GM23338 (cell line): ENCODE measurements around the gene BTK.

ENCODE experiments used
- CREB1 ChIP-seq: fragments of 250-450 bp; sonication (Bioruptor Pico); IDR thresholded peaks from 2 replicates; pipeline ENCODE4 v1.5.0; 2020; ENCODE audit warnings: low read depth, mild to moderate bottlenecking, moderate library complexity
- CTCF ChIP-seq, 2 experiments: fragments of 200-600 bp in 1 of 2; sonication (generic) in 1 of 2; conservative IDR thresholded peaks; 2 replicates each; pipeline versions ENCODE4 v1.5.1 to v1.6.1; 2016 to 2017; ENCODE audit warnings: antibody characterized with exemption in 2 of 2, low read depth in 2 of 2, mild to moderate bottlenecking in 2 of 2, moderate library complexity in 1 of 2
- EZH2 ChIP-seq: fragments of 200-600 bp; sonication (generic); IDR thresholded peaks from one replicate; pipeline ENCODE4 v1.8.0; 2017; ENCODE audit warnings: antibody characterized with exemption, mild to moderate bottlenecking, low read depth; ENCODE audit not compliant: unreplicated experiment
- EZH2phosphoT487 ChIP-seq: fragments of 200-600 bp; sonication (generic); IDR thresholded peaks from one replicate; pipeline ENCODE4 v1.8.1; 2018; ENCODE audit warnings: antibody characterized with exemption; ENCODE audit not compliant: unreplicated experiment
- NANOG ChIP-seq: IDR thresholded peaks from 2 replicates; pipeline ENCODE4 v1.6.1; 2016; ENCODE audit warnings: antibody characterized with exemption, borderline replicate concordance
- POLR2AphosphoS5 ChIP-seq: IDR thresholded peaks from 2 replicates; pipeline ENCODE4 v1.6.1; 2016; ENCODE audit warnings: antibody characterized with exemption, low read depth
- REST ChIP-seq: IDR thresholded peaks from one replicate; pipeline ENCODE4 v1.6.1; 2018; ENCODE audit warnings: antibody characterized with exemption; ENCODE audit not compliant: unreplicated experiment
- STAT1 ChIP-seq: IDR thresholded peaks from one replicate; pipeline ENCODE4 v1.6.1; 2016; ENCODE audit warnings: antibody characterized with exemption; ENCODE audit not compliant: unreplicated experiment
- ZNF331 ChIP-seq: fragments of 250-450 bp; sonication (Bioruptor Pico); IDR thresholded peaks from 2 replicates; pipeline ENCODE4 v1.5.0; 2020; ENCODE audit warnings: low read depth, mild to moderate bottlenecking, moderate library complexity

DNA sequence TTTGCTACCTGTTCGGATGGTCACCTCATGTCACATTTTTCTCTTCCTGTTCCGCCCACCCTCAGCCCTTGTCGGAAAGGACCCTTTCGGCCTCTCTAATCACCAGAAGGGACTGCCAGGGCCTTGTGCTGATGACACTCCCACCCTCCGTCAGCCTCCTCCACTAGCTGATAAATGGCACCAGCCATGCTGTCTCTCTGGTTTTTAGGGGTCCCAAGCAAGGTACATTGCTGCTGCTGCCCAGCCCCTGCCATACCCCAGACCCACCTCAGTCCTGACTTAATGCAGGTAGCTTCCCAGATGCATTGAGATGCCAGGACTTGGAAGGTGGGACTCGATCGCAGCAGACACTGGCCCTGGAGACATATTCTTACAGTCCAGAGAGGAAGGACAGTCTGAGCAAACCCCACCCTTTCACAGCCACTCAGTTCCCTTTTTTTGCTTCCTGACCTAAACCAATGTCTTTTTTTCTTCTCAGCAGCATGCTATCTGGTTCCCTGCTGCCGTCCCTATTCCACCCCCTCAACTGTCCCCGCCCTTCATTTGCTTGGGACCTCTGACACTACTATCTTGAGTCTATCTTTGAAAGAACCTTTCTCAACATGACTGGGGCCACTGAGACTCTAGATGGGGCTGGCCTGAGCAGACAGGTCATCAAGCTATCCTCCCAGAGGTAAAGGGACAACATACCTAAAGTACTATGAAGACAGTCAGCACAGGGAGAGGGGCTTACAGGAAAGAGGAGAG lies at the start of gene BTK:
- TF ChIP-seq CTCF (conservative IDR thresholded peaks at IDR 0.05; ENCODE audit: low read depth in 2 of 2) (no peak), EZH2 (no peak), STAT1 (no peak), REST (no peak), POLR2AphosphoS5 (no peak), NANOG (no peak), EZH2phosphoT487 (no peak), CREB1 (CRISPR knock-in tag) (no peak), ZNF331 (no peak)
